Measurements from ENCODE around the gene NRARP.

The NRARP gene

DNA sequence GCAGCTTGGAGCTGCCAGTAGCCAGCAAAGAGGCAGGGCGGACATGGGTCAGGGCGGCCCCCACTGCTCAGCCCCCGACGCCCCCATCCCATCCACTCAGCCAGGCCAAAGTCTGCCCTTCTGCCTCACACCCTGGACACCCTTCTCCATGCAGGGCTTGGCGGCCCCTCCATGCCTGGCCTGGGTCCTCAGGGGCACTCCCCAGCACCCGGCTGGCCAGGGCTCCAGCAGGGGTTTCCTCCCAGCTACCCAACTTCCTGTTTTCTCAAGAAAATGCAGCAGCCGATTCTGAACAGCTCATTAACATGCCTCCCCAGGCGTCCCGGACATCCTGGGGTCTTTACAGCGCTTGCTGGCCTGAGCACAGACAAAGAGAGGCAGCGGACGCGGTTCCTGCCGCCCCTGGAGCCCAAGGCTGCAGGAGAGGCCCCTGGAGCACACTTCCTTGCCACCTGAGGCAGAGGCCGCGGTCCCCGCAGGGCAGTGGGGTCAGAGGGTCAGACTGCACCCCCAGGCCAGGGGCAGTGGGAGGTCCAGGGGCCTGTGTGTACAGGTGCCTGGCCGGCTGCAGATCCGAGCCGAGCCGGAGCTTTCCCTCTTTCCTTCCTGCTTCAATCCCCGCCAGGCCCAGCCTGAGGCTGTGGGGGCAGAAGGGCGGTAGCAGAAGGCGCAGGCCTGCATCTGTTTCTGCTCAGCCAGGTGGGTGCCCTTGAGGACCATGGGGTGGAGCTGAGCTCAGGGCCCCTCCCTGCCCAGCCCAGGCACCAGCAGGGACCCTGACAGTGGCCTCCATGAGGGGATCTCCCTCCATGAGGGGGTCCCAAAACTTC lies 18.7 kb upstream of the NRARP start:
- Histone ChIP-seq H3K9me3 (ENCODE audit: control insufficient read depth in 1 of 2, low read length in 2 of 2) (no peaks in the 10 kb centered on the region), H3K27ac (ENCODE audit: low read length) (no peak overlapping the region), H3K4me3 (ENCODE audit: low read depth in 1 of 2, low read length in 2 of 2) (no peak overlapping the region), H3K36me3 (ENCODE audit: control insufficient read depth in 1 of 2, insufficient read depth in 2 of 2, low read length in 2 of 2) (no peaks in the 10 kb centered on the region), H3K4me1 (ENCODE audit: control insufficient read depth in 1 of 2, insufficient read depth in 2 of 2, low read length in 2 of 2) (peaks cover 0 to 18% of the 10 kb centered on the region in 2 donors), H3K27me3 (ENCODE audit: low read depth, low read length) (no peaks in the 10 kb centered on the region)

DNA sequence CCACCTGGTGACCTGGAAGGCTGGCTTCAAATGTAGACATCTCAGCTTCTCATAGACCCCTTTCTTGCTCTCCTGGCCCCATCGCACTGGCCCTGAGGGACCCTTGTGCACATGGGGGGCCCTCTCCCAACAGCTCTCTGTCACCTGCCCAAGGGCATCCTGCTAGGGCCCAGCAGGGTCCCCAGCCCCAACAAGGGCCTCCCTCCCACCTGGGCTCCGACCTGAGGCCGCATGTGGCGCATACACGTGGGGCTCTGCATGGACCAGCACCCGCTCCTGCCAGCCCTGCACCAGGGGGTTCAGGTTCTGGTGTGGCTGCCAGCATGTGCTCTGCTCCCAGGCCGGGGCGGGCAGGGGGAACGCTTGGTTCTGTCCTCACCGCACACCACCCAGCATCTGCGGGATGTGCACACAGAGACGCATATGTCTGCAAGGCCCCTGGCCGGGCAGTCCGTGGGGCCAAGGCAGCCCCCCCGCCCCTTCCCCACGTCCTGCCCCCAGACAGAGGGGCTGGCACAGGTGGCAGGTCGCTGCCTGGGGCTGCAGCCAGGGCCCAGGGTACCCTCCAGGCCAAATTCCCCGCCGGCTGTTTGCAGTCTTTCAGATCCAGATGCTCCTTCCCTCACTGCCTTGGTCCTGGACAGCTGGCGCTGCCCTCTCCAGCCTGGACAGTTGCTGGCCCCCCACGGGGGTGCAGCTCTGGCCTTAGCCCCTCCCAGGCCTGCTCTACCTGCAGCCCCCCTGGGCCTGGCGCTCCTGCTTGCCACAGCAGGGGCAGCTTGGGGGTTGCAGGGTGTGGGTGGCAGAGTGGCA lies 17.9 kb upstream of the NRARP start:
- Histone ChIP-seq H3K9me3 (ENCODE audit: control insufficient read depth in 1 of 2, low read length in 2 of 2) (no peaks in the 10 kb centered on the region), H3K27ac (ENCODE audit: low read length) (no peak overlapping the region), H3K27me3 (ENCODE audit: low read depth, low read length) (no peaks in the 10 kb centered on the region), H3K36me3 (ENCODE audit: control insufficient read depth in 1 of 2, insufficient read depth in 2 of 2, low read length in 2 of 2) (no peaks in the 10 kb centered on the region), H3K4me1 (ENCODE audit: control insufficient read depth in 1 of 2, insufficient read depth in 2 of 2, low read length in 2 of 2) (peaks cover 0 to 23% of the 10 kb centered on the region in 2 donors), H3K4me3 (ENCODE audit: low read depth in 1 of 2, low read length in 2 of 2) (no peak overlapping the region)

- no peak overlapping the region for H3K27ac ChIP-seq (ENCODE audit: low read length)
- H3K4me1 ChIP-seq (ENCODE audit: control insufficient read depth in 1 of 2, insufficient read depth in 2 of 2, low read length in 2 of 2): peaks cover 0 to 23% of the 10 kb centered on the region in 2 donors
- no peak overlapping the region for H3K4me3 ChIP-seq (ENCODE audit: low read depth in 1 of 2, low read length in 2 of 2)
- no peaks in the 10 kb centered on the region for H3K9me3 ChIP-seq (ENCODE audit: control insufficient read depth in 1 of 2, low read length in 2 of 2)
- no peaks in the 10 kb centered on the region for H3K36me3 ChIP-seq (ENCODE audit: control insufficient read depth in 1 of 2, insufficient read depth in 2 of 2, low read length in 2 of 2)
- no peaks in the 10 kb centered on the region for H3K27me3 ChIP-seq (ENCODE audit: low read depth, low read length)
Observed at GRCh38 chr9:137319011-137319738, 17.1 kb upstream of the NRARP start.

- Histone ChIP-seq H3K27me3 (ENCODE audit: low read depth, low read length) (no peaks in the 10 kb centered on the region), H3K4me3 (ENCODE audit: low read depth in 1 of 2, low read length in 2 of 2) (no peak overlapping the region), H3K36me3 (ENCODE audit: control insufficient read depth in 1 of 2, insufficient read depth in 2 of 2, low read length in 2 of 2) (no peaks in the 10 kb centered on the region), H3K9me3 (ENCODE audit: control insufficient read depth in 1 of 2, low read length in 2 of 2) (no peaks in the 10 kb centered on the region), H3K27ac (ENCODE audit: low read length) (no peak overlapping the region), H3K4me1 (ENCODE audit: control insufficient read depth in 1 of 2, insufficient read depth in 2 of 2, low read length in 2 of 2) (peaks cover 0 to 23% of the 10 kb centered on the region in 2 donors)
Observed at GRCh38 chr9:137318602-137319001, 16.5 kb upstream of the NRARP start.

GRCh38 chr9:137317718-137318511 lies 15.8 kb upstream of the NRARP start:
- peaks cover 0 to 23% of the 10 kb centered on the region in 2 donors for H3K4me1 ChIP-seq (ENCODE audit: control insufficient read depth in 1 of 2, insufficient read depth in 2 of 2, low read length in 2 of 2)
- H3K9me3 ChIP-seq (ENCODE audit: control insufficient read depth in 1 of 2, low read length in 2 of 2): no peaks in the 10 kb centered on the region

GRCh38 chr9:137317021-137317717 lies 15.1 kb upstream of the NRARP start:
- Histone ChIP-seq H3K36me3 (ENCODE audit: control insufficient read depth in 1 of 2, insufficient read depth in 2 of 2, low read length in 2 of 2) (no peaks in the 10 kb centered on the region), H3K4me1 (ENCODE audit: control insufficient read depth in 1 of 2, insufficient read depth in 2 of 2, low read length in 2 of 2) (peaks cover 0 to 23% of the 10 kb centered on the region in 2 donors), H3K27me3 (ENCODE audit: low read depth, low read length) (no peaks in the 10 kb centered on the region), H3K4me3 (ENCODE audit: low read depth in 1 of 2, low read length in 2 of 2) (no peak overlapping the region), H3K9me3 (ENCODE audit: control insufficient read depth in 1 of 2, low read length in 2 of 2) (no peaks in the 10 kb centered on the region), H3K27ac (ENCODE audit: low read length) (no peak overlapping the region)

More at GRCh38 chr9:137317718-137318511, 15.8 kb upstream of the NRARP start:
- no peak overlapping the region for H3K27ac ChIP-seq (ENCODE audit: low read length)
- no peaks in the 10 kb centered on the region for H3K27me3 ChIP-seq (ENCODE audit: low read depth, low read length)
- no peaks in the 10 kb centered on the region for H3K36me3 ChIP-seq (ENCODE audit: control insufficient read depth in 1 of 2, insufficient read depth in 2 of 2, low read length in 2 of 2)
- no peak overlapping the region for H3K4me3 ChIP-seq (ENCODE audit: low read depth in 1 of 2, low read length in 2 of 2)

DNA sequence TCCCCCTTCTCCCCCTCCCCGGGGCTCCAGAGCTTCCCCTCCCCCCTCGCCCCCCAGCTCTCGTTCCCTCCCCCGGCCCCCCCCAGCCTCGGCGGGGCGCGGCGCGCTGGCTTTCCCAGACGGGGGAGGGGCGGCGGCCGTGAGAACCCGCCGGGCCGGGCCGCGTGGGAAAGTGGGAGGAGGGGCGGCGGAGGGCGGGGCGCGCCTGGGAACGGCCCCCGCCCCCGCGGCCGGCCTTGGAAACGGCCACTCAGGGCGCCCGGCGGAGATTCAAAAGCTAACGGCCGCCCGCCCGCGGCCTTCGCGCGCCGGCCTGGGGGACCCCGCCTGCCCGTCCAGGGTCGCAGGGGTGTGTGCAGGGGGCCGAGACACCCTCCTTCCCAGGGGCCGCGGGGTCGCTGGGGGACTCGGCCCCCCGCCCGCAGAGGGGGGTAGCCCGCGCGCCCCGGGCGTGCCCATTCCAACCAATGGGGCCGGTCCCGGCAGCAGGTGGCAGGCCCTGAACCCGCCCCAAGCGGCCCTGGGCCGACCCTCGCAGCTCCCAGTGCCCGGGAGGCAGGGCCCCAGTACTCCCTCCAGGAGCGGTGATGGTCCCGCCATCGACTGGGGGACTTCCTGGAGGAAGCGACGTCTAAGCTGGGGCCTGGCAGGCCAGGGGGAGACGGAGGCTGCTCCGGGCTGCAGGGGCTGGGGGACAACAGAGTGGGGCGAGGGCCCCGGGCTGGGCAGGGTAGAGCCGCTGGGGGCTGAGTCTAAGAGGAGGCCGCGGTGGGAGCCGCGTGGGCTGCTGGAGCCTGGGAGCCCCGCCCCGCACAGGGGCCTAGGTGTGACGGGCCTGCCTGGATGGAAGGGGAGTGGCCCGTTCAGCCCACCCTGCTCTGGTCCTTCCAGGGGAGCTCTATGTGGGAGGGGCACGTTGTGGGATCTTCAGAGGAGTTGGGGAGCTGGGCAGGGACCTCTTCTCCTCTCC lies 14.2 kb upstream of the NRARP start:
- Histone ChIP-seq H3K27me3 (ENCODE audit: low read depth, low read length) (no peaks in the 10 kb centered on the region), H3K27ac (ENCODE audit: low read length) (no peak overlapping the region), H3K4me3 (ENCODE audit: low read depth in 1 of 2, low read length in 2 of 2) (peak overlapping the region in 1 of 2 donors; percentile 50), H3K9me3 (ENCODE audit: control insufficient read depth in 1 of 2, low read length in 2 of 2) (no peaks in the 10 kb centered on the region), H3K4me1 (ENCODE audit: control insufficient read depth in 1 of 2, insufficient read depth in 2 of 2, low read length in 2 of 2) (peaks cover 0 to 23% of the 10 kb centered on the region in 2 donors), H3K36me3 (ENCODE audit: control insufficient read depth in 1 of 2, insufficient read depth in 2 of 2, low read length in 2 of 2) (no peaks in the 10 kb centered on the region)

- no peaks in the 10 kb centered on the region for H3K27me3 ChIP-seq (ENCODE audit: low read depth, low read length)
- no peaks in the 10 kb centered on the region for H3K9me3 ChIP-seq (ENCODE audit: control insufficient read depth in 1 of 2, low read length in 2 of 2)
- peaks cover 0 to 18% of the 10 kb centered on the region in 2 donors for H3K4me1 ChIP-seq (ENCODE audit: control insufficient read depth in 1 of 2, insufficient read depth in 2 of 2, low read length in 2 of 2)
- H3K4me3 ChIP-seq (ENCODE audit: low read depth in 1 of 2, low read length in 2 of 2): peak overlapping the region in 1 of 2 donors; percentile 50
- no peak overlapping the region for H3K27ac ChIP-seq (ENCODE audit: low read length)
- no peaks in the 10 kb centered on the region for H3K36me3 ChIP-seq (ENCODE audit: control insufficient read depth in 1 of 2, insufficient read depth in 2 of 2, low read length in 2 of 2)
Observed at GRCh38 chr9:137315581-137316011, 13.5 kb upstream of the NRARP start.

- H3K9me3 ChIP-seq (ENCODE audit: control insufficient read depth in 1 of 2, low read length in 2 of 2): no peaks in the 10 kb centered on the region
- H3K27me3 ChIP-seq (ENCODE audit: low read depth, low read length): no peaks in the 10 kb centered on the region
- H3K4me3 ChIP-seq (ENCODE audit: low read depth in 1 of 2, low read length in 2 of 2): no peak overlapping the region
- H3K4me1 ChIP-seq (ENCODE audit: control insufficient read depth in 1 of 2, insufficient read depth in 2 of 2, low read length in 2 of 2): peaks cover 0 to 18% of the 10 kb centered on the region in 2 donors
- H3K36me3 ChIP-seq (ENCODE audit: control insufficient read depth in 1 of 2, insufficient read depth in 2 of 2, low read length in 2 of 2): no peaks in the 10 kb centered on the region
- H3K27ac ChIP-seq (ENCODE audit: low read length): no peak overlapping the region
Observed at GRCh38 chr9:137314561-137315560, 12.8 kb upstream of the NRARP start.
